Stimulated activated CD4-positive, alpha-beta T cell treated with anti-CD3 and anti-CD28 coated beads, TNF-alpha, amount 100 ng/mL, for 24 hours (primary cell): ENCODE data around the gene PPP1R14B.

Source experiments
- DNase-seq, 3 experiments: peaks; one replicate each; pipeline ENCODE4 v3.0.0-alpha.2; 2020; ENCODE audit warnings: low read depth in 3 of 3

The PPP1R14B gene

GRCh38 chr11:64230985-64231365 is 15.8 kb downstream of the PPP1R14B start:
- no peak for DNase-seq

- peak; percentile 74 to 90 (median 75) for DNase-seq
Measured at GRCh38 chr11:64230171-64230984, 16.4 kb downstream of the PPP1R14B start, which contains the start of gene DNAJC4. Gene DNAJC4 (plus strand): TSS chr11:64230548. CDS start chr11:64230855, 307 bp downstream.

GRCh38 chr11:64229744-64230170 is 17.0 kb downstream of the PPP1R14B start:
- no peak for DNase-seq

- no peak for DNase-seq
Measured at GRCh38 chr11:64229090-64229743, 17.5 kb downstream of the PPP1R14B start.

- no peak for DNase-seq
Measured at GRCh38 chr11:64227405-64227956, 19.3 kb downstream of the PPP1R14B start.

GRCh38 chr11:64226507-64227051 is 20.2 kb downstream of the PPP1R14B start:
- peak in 1 of 3 experiments; percentile 72 for DNase-seq

- DNase-seq: peak; percentile 86 to 96 (median 89)
Measured at GRCh38 chr11:64225608-64226506, 20.9 kb downstream of the PPP1R14B start, which contains the start of the genes NUDT22 and TRPT1. Gene NUDT22 (plus strand): TSS chr11:64226274. CDS start chr11:64226653, 379 bp downstream. Gene TRPT1 (minus strand): TSS chr11:64226186. CDS start chr11:64225860, 326 bp downstream.

GRCh38 chr11:64224891-64225607 is 21.7 kb downstream of the PPP1R14B start:
- DNase-seq: no peak

GRCh38 chr11:64224151-64224890 is 22.4 kb downstream of the PPP1R14B start:
- DNase-seq: no peak

- DNase-seq: no peak
Measured at GRCh38 chr11:64223001-64223651, 23.6 kb downstream of the PPP1R14B start.

GRCh38 chr11:64222651-64223000 is 24.1 kb downstream of the PPP1R14B start:
- no peak for DNase-seq

- no peak for DNase-seq
Measured at GRCh38 chr11:64220798-64221197, 25.9 kb downstream of the PPP1R14B start.

GRCh38 chr11:64220271-64220670 is 26.5 kb downstream of the PPP1R14B start:
- no peak for DNase-seq

- no peak for DNase-seq
Measured at GRCh38 chr11:64219755-64220154, 27.0 kb downstream of the PPP1R14B start.

GRCh38 chr11:64219354-64219684 is 27.4 kb downstream of the PPP1R14B start:
- DNase-seq: no peak

GRCh38 chr11:64218628-64219353 is 28.0 kb downstream of the PPP1R14B start:
- DNase-seq: no peak

- DNase-seq: no peak
Measured at GRCh38 chr11:64216879-64217278, 29.9 kb downstream of the PPP1R14B start.

- no peak for DNase-seq
Measured at GRCh38 chr11:64211181-64211872, 35.4 kb downstream of the PPP1R14B start.
